ENCODE measurements around the gene DNAJC7.

Gene DNAJC7

GRCh38 chr17:41957031-41957868 lies 60.0 kb downstream of the DNAJC7 start:
- TF ChIP-seq REST (IDR thresholded peaks at IDR 0.05; ENCODE audit: low read depth) (no peak), NFIC (IDR thresholded peaks at IDR 0.05) (no peak), USF1 (IDR thresholded peaks at IDR 0.05) (no peak), MAX (IDR thresholded peaks at IDR 0.05) (no peak), CEBPB (IDR thresholded peaks at IDR 0.05) (no peak), CREB1 (IDR thresholded peaks at IDR 0.05; ENCODE audit: low read depth) (no peak), TEAD4 (IDR thresholded peaks at IDR 0.05) (no peak), YY1 (IDR thresholded peaks at IDR 0.05; ENCODE audit: low read depth) (no peak), TAF1 (IDR thresholded peaks at IDR 0.05; ENCODE audit: low read depth) (no peak), EGR1 (IDR thresholded peaks at IDR 0.05) (no peak), FOXM1 (IDR thresholded peaks at IDR 0.05; ENCODE audit: borderline replicate concordance, low read depth) (no peak), TCF12 (IDR thresholded peaks at IDR 0.05; ENCODE audit: low read depth) (no peak), RAD21 (IDR thresholded peaks at IDR 0.05; ENCODE audit: low read depth) (no peak), ZBTB7A (IDR thresholded peaks at IDR 0.05; ENCODE audit: low read depth) (no peak), EP300 (IDR thresholded peaks at IDR 0.05; ENCODE audit: borderline replicate concordance) (no peak)

DNA sequence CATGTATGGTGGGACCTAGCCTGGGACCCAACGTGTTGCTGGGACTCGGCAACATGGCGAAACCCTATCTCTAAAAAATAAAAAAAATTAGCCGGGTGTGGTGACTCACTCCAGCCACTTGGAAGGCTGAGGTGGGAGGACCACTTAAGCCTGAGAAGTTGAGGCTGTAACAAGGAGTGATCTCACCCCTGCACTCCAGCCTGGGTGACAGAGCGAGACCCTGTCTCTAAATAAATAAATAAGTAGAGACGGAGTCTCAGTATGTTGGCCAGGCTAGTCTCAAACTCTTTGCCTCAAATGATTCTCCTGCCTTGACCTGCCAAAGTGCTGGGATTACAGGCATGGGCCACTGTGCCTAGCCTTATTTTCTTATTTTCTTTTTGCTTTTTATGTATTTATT lies 60.7 kb downstream of the DNAJC7 start:
- TF ChIP-seq TEAD4 (IDR thresholded peaks at IDR 0.05) = no peak
- TF ChIP-seq TAF1 (IDR thresholded peaks at IDR 0.05; ENCODE audit: low read depth) = no peak
- no peak for TF ChIP-seq EGR1 (IDR thresholded peaks at IDR 0.05)
- TF ChIP-seq YY1 (IDR thresholded peaks at IDR 0.05; ENCODE audit: low read depth) = no peak
- TF ChIP-seq FOXM1 (IDR thresholded peaks at IDR 0.05; ENCODE audit: borderline replicate concordance, low read depth) = no peak
- no peak for TF ChIP-seq RAD21 (IDR thresholded peaks at IDR 0.05; ENCODE audit: low read depth)
- no peak for TF ChIP-seq MAX (IDR thresholded peaks at IDR 0.05)
- TF ChIP-seq NFIC (IDR thresholded peaks at IDR 0.05) = no peak
- TF ChIP-seq TCF12 (IDR thresholded peaks at IDR 0.05; ENCODE audit: low read depth) = no peak
- no peak for TF ChIP-seq EP300 (IDR thresholded peaks at IDR 0.05; ENCODE audit: borderline replicate concordance)
- no peak for TF ChIP-seq ZBTB7A (IDR thresholded peaks at IDR 0.05; ENCODE audit: low read depth)
- no peak for TF ChIP-seq USF1 (IDR thresholded peaks at IDR 0.05)
- TF ChIP-seq CEBPB (IDR thresholded peaks at IDR 0.05) = no peak
- no peak for TF ChIP-seq REST (IDR thresholded peaks at IDR 0.05; ENCODE audit: low read depth)
- no peak for TF ChIP-seq CREB1 (IDR thresholded peaks at IDR 0.05; ENCODE audit: low read depth)

DNA sequence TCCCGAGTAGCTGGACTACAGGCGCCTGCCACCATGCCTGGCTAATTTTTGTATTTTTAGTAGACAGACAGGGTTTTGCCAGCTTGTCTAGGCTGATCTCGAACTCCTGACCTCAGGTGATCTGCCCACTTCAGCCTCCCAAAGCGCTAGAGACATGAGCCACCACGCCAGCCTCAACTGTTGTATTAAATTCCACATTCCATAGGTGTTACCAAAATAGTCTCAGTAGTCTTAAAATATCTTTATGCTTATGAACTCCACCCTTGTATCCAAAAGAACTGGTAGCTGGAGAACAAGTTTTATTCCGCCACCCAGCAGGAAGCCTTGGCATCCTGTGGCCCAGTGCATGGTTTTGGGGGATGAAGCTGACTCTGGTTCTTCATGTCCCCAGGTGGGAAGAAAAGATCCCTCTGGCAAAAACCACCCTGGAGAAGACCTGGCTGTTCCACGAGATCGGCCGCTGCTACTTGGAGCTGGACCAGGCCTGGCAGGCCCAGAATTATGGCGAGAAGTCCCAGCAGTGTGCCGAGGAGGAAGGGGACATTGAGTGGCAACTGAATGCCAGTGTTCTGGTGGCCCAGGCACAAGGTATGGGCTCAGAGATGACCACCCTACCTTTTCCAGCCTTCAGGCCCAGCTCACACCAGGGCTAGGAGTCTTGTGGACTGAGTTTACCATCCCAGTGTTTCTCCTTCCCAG lies 68.3 kb downstream of the DNAJC7 start:
- TF ChIP-seq USF1 (IDR thresholded peaks at IDR 0.05) (no peak), MAX (IDR thresholded peaks at IDR 0.05) (no peak), EGR1 (IDR thresholded peaks at IDR 0.05) (no peak), EP300 (IDR thresholded peaks at IDR 0.05; ENCODE audit: borderline replicate concordance) (no peak), CREB1 (IDR thresholded peaks at IDR 0.05; ENCODE audit: low read depth) (no peak), ZBTB7A (IDR thresholded peaks at IDR 0.05; ENCODE audit: low read depth) (no peak), TEAD4 (IDR thresholded peaks at IDR 0.05) (no peak), YY1 (IDR thresholded peaks at IDR 0.05; ENCODE audit: low read depth) (no peak), TAF1 (IDR thresholded peaks at IDR 0.05; ENCODE audit: low read depth) (no peak), CEBPB (IDR thresholded peaks at IDR 0.05) (no peak), TCF12 (IDR thresholded peaks at IDR 0.05; ENCODE audit: low read depth) (no peak), REST (IDR thresholded peaks at IDR 0.05; ENCODE audit: low read depth) (no peak), RAD21 (IDR thresholded peaks at IDR 0.05; ENCODE audit: low read depth) (no peak), NFIC (IDR thresholded peaks at IDR 0.05) (no peak), FOXM1 (IDR thresholded peaks at IDR 0.05; ENCODE audit: borderline replicate concordance, low read depth) (no peak)

Data from Ishikawa (cell line).